Measurements from ENCODE around the gene C11orf98. TPM values are rescaled to one million over a fixed set of nuclear protein-coding genes. Genes with fewer than 3 reads are reported as not detected.

The C11orf98 gene
- total RNA-seq, 1 experiment from 2014 or later, result 139 TPM

DNA sequence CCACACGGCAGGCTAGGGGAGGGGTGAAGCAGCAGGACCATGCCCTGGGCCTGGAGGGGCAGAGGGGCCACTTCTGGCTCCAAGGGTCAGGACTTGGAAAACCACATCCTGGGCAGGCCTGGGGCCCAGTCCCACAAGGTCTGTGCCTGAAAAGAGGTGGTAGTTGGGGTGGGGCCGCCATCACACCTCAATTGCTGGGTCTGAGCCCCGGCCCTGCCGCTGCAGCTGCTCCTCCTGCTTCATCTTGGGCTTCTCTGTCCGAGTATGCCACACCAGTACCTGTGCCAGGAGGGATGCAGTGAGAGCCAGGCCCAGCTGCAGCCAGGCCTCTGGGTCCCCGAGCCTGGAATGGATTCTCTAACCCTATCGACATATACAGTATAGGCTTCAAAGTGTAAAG is 49.5 kb downstream of the C11orf98 start:
- Histone ChIP-seq H3K4me1 (ENCODE audit: insufficient read depth, low read length) (no peaks in the 10 kb centered on the region; the same call in 1 of the 2 replicates), H2BK15ac (ENCODE audit: low read depth, low read length) (no peak overlapping the region), H3K23me2 (ENCODE audit: insufficient read length, low read depth, low read length, poor library complexity, severe bottlenecking) (peaks cover 13% of the 10 kb centered on the region), H3K9me3 (ENCODE audit: control insufficient read depth, low read depth, low read length) (no peaks in the 10 kb centered on the region), H3K9ac (ENCODE audit: extremely low read depth, insufficient read length, low read length) (no peak overlapping the region), H2BK120ac (ENCODE audit: low read depth, low read length, poor library complexity, severe bottlenecking) (no peak overlapping the region), H3K56ac (ENCODE audit: insufficient read length, low read depth, low read length) (peak overlapping the region; percentile 89), H2BK20ac (ENCODE audit: low read depth, low read length, poor library complexity, severe bottlenecking) (no peak overlapping the region), H3K4me2 (ENCODE audit: insufficient read depth, insufficient read length, low read length) (no peak overlapping the region), H3K79me1 (ENCODE audit: insufficient read depth, low read depth, low read length, poor library complexity, severe bottlenecking) (no peaks in the 10 kb centered on the region), H3K27me3 (ENCODE audit: insufficient read depth, low read length) (no peaks in the 10 kb centered on the region), H2BK5ac (ENCODE audit: insufficient read length, low read length) (no peak overlapping the region), H2AK5ac (ENCODE audit: insufficient read length, low read length) (no peak overlapping the region), H2AFZ (ENCODE audit: low read length) (no peak overlapping the region), H3K14ac (ENCODE audit: insufficient read depth, low read length) (no peak overlapping the region), H3K18ac (ENCODE audit: insufficient read length, low read depth, low read length) (no peak overlapping the region), H3K79me2 (ENCODE audit: insufficient read depth, low read length) (no peaks in the 10 kb centered on the region), H4K91ac (ENCODE audit: insufficient read length, low read depth, low read length) (no peak overlapping the region), H3K23ac (ENCODE audit: insufficient read length, low read depth, low read length) (no peak overlapping the region), H2BK12ac (ENCODE audit: insufficient read length, low read depth, low read length) (no peak overlapping the region), H3K27ac (ENCODE audit: insufficient read length, low read depth, low read length) (no peak overlapping the region), H4K8ac (replicated peaks; ENCODE audit: insufficient read length, low read depth, low read length) (no peak overlapping the region), H4K5ac (ENCODE audit: insufficient read length, low read depth, low read length) (no peak overlapping the region), H3K4ac (ENCODE audit: low read depth, low read length) (no peak overlapping the region), H4K20me1 (ENCODE audit: control insufficient read depth, insufficient read depth, insufficient read length) (no peaks in the 10 kb centered on the region), H3T11ph (ENCODE audit: low read length) (no peak overlapping the region)
- no CpG with 5 or more reads among the region's 7 CpGs for WGBS (ENCODE audit: extremely low coverage, insufficient read length, low lambda C conversion rate)
- peaks cover 2% of the 10 kb centered on the region for H3K27me3 Mint-ChIP-seq (ENCODE audit: low read depth)
- H3K36me3 Mint-ChIP-seq (ENCODE audit: insufficient read depth in 1 of 3, low read depth in 3 of 3), result peaks cover 2 to 20% (median 19%) of the 10 kb centered on the region in 3 experiments; a peak in 6 of 7 replicates
- no peak overlapping the region for H3K4me3 Mint-ChIP-seq
- H3K4me1 Mint-ChIP-seq, result peaks cover 20 to 32% of the 10 kb centered on the region in 2 experiments
- TF ChIP-seq, protein P1, sequence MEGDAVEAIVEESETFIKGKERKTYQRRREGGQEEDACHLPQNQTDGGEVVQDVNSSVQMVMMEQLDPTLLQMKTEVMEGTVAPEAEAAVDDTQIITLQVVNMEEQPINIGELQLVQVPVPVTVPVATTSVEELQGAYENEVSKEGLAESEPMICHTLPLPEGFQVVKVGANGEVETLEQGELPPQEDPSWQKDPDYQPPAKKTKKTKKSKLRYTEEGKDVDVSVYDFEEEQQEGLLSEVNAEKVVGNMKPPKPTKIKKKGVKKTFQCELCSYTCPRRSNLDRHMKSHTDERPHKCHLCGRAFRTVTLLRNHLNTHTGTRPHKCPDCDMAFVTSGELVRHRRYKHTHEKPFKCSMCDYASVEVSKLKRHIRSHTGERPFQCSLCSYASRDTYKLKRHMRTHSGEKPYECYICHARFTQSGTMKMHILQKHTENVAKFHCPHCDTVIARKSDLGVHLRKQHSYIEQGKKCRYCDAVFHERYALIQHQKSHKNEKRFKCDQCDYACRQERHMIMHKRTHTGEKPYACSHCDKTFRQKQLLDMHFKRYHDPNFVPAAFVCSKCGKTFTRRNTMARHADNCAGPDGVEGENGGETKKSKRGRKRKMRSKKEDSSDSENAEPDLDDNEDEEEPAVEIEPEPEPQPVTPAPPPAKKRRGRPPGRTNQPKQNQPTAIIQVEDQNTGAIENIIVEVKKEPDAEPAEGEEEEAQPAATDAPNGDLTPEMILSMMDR (conservative IDR thresholded peaks at IDR 0.05), result no peak
- no peaks in the 10 kb centered on the region for H3K9me3 Mint-ChIP-seq
- H3K27ac Mint-ChIP-seq, result no peak overlapping the region
- DNase-seq, result no peak
